ENCODE measurements around the gene URI1.

Gene URI1

GRCh38 chr19:30060531-30061222 is 118.6 kb downstream of the URI1 start:
- no peak for DNase-seq

GRCh38 chr19:30061223-30062064 is 119.4 kb downstream of the URI1 start:
- DNase-seq = no peak

GRCh38 chr19:30062065-30062906 is 120.2 kb downstream of the URI1 start:
- DNase-seq = no peak

GRCh38 chr19:30062907-30063649 is 121.0 kb downstream of the URI1 start:
- DNase-seq = no peak

- no peak for DNase-seq
These were observed 121.8 kb downstream of the URI1 start for GRCh38 chr19:30063650-30064347.

- no peak for DNase-seq
These were observed 122.3 kb downstream of the URI1 start for GRCh38 chr19:30064348-30064699.

GRCh38 chr19:30064771-30065494 is 122.9 kb downstream of the URI1 start:
- no peak for DNase-seq

- DNase-seq = no peak
These were observed 123.9 kb downstream of the URI1 start for GRCh38 chr19:30065680-30066606.

Measured in activated effector memory CD4-positive, alpha-beta T cell treated with anti-CD3 and anti-CD28 coated beads, Interleukin-2, amount 50 U/mL, for 16 hours (primary cell).